Mucosa of descending colon (tissue), 3 donors: ENCODE results near the gene EPHB3. TPM values are rescaled to one million over a fixed set of nuclear protein-coding genes. Genes with fewer than 3 reads are reported as not detected.

Source experiments
- ATAC-seq: fragments of 200-7000 bp; cut with Tn5 transposase; one replicate; pipeline ENCODE4 v1.9.1; 2020; ENCODE audit warnings: mild to moderate bottlenecking, moderate library complexity
- DNase-seq, 3 donors: peaks; one replicate each; pipeline ENCODE4 v3.0.0-alpha.2; 2020
- H3K36me3 ChIP-seq: fragments of 200-600 bp; one replicate; pipeline ENCODE4 v1.8.0; 2021; ENCODE audit warnings: low read depth, mild to moderate bottlenecking
- H3K4me1 ChIP-seq: fragments of 200-600 bp; one replicate; pipeline ENCODE4 v1.8.0; 2021; ENCODE audit warnings: low read depth, mild to moderate bottlenecking
- H3K4me3 ChIP-seq: fragments of 200-600 bp; one replicate; pipeline ENCODE4 v1.8.0; 2021; ENCODE audit warnings: mild to moderate bottlenecking
- H3K9me3 ChIP-seq: fragments of 200-600 bp; one replicate; pipeline ENCODE4 v1.8.0; 2021; ENCODE audit warnings: mild to moderate bottlenecking
- CTCF ChIP-seq: fragments of 200-600 bp; IDR thresholded peaks from one replicate; pipeline ENCODE4 v1.8.0; 2022; ENCODE audit warnings: antibody characterized with exemption, mild to moderate bottlenecking
- intact Hi-C, 2 donors: fragments of 100-400 bp; cut with DNase I in 1 of 2; cut with micrococcal nuclease in 1 of 2; formaldehyde crosslinking; loops; one replicate each; pipeline versions ENCODE4 v1.11.0 to v1.11.1; 2022; cut with DNase I, micrococcal nuclease
- long read RNA-seq, 2 donors: library from polyadenylated mRNA; unstranded; transcript quantifications; one replicate each; pipeline ENCODE4 v2.0.0, GENCODE V29; 2019 to 2021
- total RNA-seq, 3 donors: library from RNA; stranded (reverse); fragmentation: NEBNext Ultra II Directional in 2 of 3; extraction: Animal tissue kit (Norgen Biotek cat#: 25700) in 2 of 3; gene quantifications; one replicate each; pipeline versions ENCODE4 v1.2.1 to v1.2.4, GENCODE V29; 2021 to 2023
- donor health status: DM: no; HTN: no; CAD: no; lungs with moderate emphysema.
- donor health status: DM: no; HTN: no; CAD: no.
- donor health status: DM: no; HTN: yes; CAD: no.

Gene EPHB3
- 10 to 100 TPM; 14.1 to 57.2 (median 33.6) TPM for total RNA-seq
- long read RNA-seq, donor 1, full-length matches to known transcripts: 11 of 22 reads
- long read RNA-seq, donor 1, partial matches to known transcripts: 8 of 22 reads
- long read RNA-seq, donor 1, other reads (novel, unspliced or antisense): 3 of 22 reads
- long read RNA-seq, donor 2, partial matches to known transcripts: 2 of 3 reads
- long read RNA-seq, donor 2, other reads (novel, unspliced or antisense): 1 of 3 reads

- peaks cover 42% of the 10 kb centered on the region for H3K4me1 ChIP-seq
- no peaks in the 10 kb centered on the region for H3K9me3 ChIP-seq
- ATAC-seq: peak; percentile 80
- intact Hi-C loops: no loop called here
- peak within 1 kb of the TSS; percentile 35 for H3K4me3 ChIP-seq
- DNase-seq: peak; percentile 98 to 100 (median 98)
- H3K36me3 ChIP-seq: no peaks in the 10 kb centered on the region
- peak; percentile 87 for TF ChIP-seq CTCF
Observed at GRCh38 chr3:184561061-184561912, at the start of gene EPHB3. Gene EPHB3 (plus strand): TSS chr3:184561785. CDS start chr3:184562236, 451 bp downstream.

GRCh38 chr3:184512621-184513020 lies 49.0 kb upstream of the EPHB3 start:
- no peaks in the 10 kb centered on the region for H3K9me3 ChIP-seq
- intact Hi-C loops: no loop called here
- H3K4me1 ChIP-seq: peaks cover 6% of the 10 kb centered on the region
- no peaks in the 10 kb centered on the region for H3K36me3 ChIP-seq
- ATAC-seq: no peak
- no peak overlapping the region for H3K4me3 ChIP-seq
- no peak for DNase-seq
- TF ChIP-seq CTCF: no peak

GRCh38 chr3:184513276-184514170 lies 48.1 kb upstream of the EPHB3 start:
- Histone ChIP-seq H3K4me3 (no peak overlapping the region), H3K9me3 (no peaks in the 10 kb centered on the region), H3K4me1 (peaks cover 6% of the 10 kb centered on the region), H3K36me3 (no peaks in the 10 kb centered on the region)
- intact Hi-C loops: no loop called here
- peak; percentile 90 for TF ChIP-seq CTCF
- DNase-seq: peak; percentile 78 to 93 (median 88)
- ATAC-seq: peak; percentile 99

GRCh38 chr3:184514171-184514490 lies 47.5 kb upstream of the EPHB3 start:
- ATAC-seq: no peak

More at GRCh38 chr3:184514171-184514490, 47.5 kb upstream of the EPHB3 start:
- Histone ChIP-seq H3K9me3 (no peaks in the 10 kb centered on the region), H3K4me3 (no peak overlapping the region), H3K36me3 (no peaks in the 10 kb centered on the region), H3K4me1 (peaks cover 6% of the 10 kb centered on the region)
- no peak for TF ChIP-seq CTCF
- intact Hi-C loops: no loop called here
- DNase-seq: no peak
